ENCODE measurements around the gene PIGQ. TPM values are rescaled to one million over a fixed set of nuclear protein-coding genes. Genes with fewer than 3 reads are reported as not detected.

Gene PIGQ
- total RNA-seq, 4 donors from 2014 or later = 15.9 to 24.0 (median 20.4) TPM

DNA sequence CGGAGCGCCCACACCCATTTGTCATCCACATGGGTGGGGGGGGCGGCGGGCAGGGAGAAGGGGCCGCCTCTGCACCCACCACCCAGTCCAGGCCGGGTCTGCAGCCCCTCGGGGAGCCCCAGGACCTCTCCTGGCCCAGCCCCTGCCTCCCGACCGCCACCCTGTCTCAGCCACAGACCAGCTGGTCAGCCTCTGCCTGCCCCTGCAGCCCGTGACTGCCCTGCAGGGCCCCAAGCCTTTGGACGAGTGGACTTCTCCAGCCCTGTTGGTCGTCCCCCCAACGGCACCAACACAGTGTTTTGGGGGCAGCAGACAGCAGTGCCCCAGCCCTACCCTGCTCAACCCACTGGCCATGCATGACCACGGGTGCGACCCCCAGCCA lies 8.4 kb upstream of the PIGQ start:
- no CpG with 5 or more reads among the region's 15 CpGs for WGBS, 2 donors
- Histone ChIP-seq H3K27ac (no peak overlapping the region), H3K4me3 (no peak overlapping the region), H3K4me1 (peaks cover 11 to 39% (median 13%) of the 10 kb centered on the region in 3 donors), H3K36me3 (no peaks in the 10 kb centered on the region), H3K27me3 (peaks cover 13 to 87% (median 21%) of the 10 kb centered on the region in 4 donors), H3K9me3 (no peaks in the 10 kb centered on the region)
- DNase-seq = no peak
- TF ChIP-seq, protein P1, sequence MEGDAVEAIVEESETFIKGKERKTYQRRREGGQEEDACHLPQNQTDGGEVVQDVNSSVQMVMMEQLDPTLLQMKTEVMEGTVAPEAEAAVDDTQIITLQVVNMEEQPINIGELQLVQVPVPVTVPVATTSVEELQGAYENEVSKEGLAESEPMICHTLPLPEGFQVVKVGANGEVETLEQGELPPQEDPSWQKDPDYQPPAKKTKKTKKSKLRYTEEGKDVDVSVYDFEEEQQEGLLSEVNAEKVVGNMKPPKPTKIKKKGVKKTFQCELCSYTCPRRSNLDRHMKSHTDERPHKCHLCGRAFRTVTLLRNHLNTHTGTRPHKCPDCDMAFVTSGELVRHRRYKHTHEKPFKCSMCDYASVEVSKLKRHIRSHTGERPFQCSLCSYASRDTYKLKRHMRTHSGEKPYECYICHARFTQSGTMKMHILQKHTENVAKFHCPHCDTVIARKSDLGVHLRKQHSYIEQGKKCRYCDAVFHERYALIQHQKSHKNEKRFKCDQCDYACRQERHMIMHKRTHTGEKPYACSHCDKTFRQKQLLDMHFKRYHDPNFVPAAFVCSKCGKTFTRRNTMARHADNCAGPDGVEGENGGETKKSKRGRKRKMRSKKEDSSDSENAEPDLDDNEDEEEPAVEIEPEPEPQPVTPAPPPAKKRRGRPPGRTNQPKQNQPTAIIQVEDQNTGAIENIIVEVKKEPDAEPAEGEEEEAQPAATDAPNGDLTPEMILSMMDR (IDR thresholded peaks at IDR 0.05) = no peak
- no peak for TF ChIP-seq POLR2A (IDR thresholded peaks at IDR 0.05)
- intact Hi-C loops (cut with DNase I) = no loop called here

DNA sequence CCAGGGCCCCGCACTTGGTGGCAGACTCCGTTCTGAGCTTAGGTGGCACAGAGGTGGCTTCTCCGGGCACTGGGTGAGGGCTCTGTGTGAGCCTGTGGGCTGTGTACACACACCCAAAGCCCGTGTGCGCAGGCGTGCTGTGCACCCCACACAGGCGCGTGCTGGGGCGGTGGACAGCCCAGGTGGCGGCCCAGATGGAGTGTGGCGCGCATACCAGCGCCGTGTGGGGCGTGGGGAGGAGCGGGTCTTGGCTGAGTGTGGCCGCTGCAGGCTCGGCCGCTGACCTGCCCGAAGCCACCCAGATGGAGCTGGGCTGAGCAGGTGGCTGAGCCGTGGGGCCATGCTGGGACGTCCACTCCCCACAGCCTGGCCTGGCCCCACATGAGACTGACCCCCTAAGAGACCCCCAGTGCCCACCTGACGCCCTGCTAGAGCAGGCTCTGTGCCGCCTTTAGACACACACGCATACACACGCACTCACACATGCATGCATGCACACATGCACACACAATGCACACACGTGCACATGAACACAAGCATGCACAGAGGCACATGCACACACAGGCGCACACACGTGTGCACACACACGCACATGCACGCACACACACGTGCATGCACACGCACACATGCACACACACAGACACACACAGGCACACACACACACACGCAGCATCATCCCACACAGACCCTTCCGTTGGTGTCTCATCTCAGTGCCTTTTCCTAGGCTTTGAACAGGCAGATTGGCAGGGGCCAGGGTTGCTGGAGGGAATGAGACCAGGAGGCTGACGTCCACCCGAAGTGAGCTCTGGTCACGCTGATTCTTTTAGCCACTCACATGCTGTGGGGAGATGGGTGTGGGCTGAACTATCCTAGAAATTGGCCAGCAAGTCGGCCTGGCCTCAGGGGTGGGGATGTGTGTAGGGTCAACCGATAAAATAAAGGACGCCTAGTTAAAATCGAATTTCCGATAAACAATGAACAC lies 7.5 kb upstream of the PIGQ start:
- no peak for DNase-seq
- Histone ChIP-seq H3K27me3 (peaks cover 13 to 84% (median 21%) of the 10 kb centered on the region in 4 donors), H3K4me3 (no peak overlapping the region), H3K9me3 (no peaks in the 10 kb centered on the region), H3K4me1 (peaks cover 19 to 48% (median 21%) of the 10 kb centered on the region in 3 donors), H3K36me3 (no peaks in the 10 kb centered on the region), H3K27ac (no peak overlapping the region)
- intact Hi-C loops (cut with DNase I) = no loop called here
- no peak for TF ChIP-seq POLR2A (IDR thresholded peaks at IDR 0.05)
- TF ChIP-seq, protein P1 (IDR thresholded peaks at IDR 0.05) = no peak
- WGBS, 2 donors = 66 to 83% methylated on average over 10 to 16 of the region's 43 CpGs

DNA sequence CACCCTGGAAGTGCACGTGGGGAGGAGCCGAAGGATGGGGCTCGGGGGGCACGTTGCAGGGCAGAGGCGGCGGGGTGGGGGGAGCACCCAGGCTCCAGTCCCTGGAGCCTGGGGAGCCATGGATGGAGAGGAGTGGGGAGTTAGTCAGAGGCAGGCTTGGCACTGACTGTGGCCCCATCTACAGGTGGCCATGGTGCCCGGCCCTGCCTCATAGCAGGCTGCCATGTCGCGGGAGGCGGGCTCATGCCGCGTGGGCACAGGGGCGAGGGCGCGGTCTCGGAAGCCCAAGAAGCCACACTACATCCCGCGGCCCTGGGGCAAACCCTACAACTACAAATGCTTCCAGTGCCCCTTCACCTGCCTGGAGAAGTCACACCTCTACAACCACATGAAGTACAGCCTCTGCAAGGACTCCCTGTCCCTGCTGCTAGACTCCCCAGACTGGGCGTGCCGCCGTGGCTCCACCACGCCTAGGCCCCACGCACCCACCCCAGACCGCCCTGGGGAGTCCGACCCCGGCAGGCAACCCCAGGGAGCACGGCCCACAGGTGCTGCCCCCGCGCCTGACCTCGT lies 6.6 kb upstream of the PIGQ start:
- 58 to 87% methylated on average over 6 of the region's 30 CpGs for WGBS, 2 donors
- no peak for DNase-seq
- Histone ChIP-seq H3K27ac (no peak overlapping the region), H3K27me3 (peaks cover 13 to 75% (median 21%) of the 10 kb centered on the region in 4 donors), H3K36me3 (no peaks in the 10 kb centered on the region), H3K4me3 (no peak overlapping the region), H3K9me3 (no peaks in the 10 kb centered on the region), H3K4me1 (peaks cover 26 to 57% (median 26%) of the 10 kb centered on the region in 3 donors)
- intact Hi-C loops (cut with DNase I) = no loop called here
- TF ChIP-seq, protein P1 (IDR thresholded peaks at IDR 0.05) = no peak
- no peak for TF ChIP-seq POLR2A (IDR thresholded peaks at IDR 0.05)

DNA sequence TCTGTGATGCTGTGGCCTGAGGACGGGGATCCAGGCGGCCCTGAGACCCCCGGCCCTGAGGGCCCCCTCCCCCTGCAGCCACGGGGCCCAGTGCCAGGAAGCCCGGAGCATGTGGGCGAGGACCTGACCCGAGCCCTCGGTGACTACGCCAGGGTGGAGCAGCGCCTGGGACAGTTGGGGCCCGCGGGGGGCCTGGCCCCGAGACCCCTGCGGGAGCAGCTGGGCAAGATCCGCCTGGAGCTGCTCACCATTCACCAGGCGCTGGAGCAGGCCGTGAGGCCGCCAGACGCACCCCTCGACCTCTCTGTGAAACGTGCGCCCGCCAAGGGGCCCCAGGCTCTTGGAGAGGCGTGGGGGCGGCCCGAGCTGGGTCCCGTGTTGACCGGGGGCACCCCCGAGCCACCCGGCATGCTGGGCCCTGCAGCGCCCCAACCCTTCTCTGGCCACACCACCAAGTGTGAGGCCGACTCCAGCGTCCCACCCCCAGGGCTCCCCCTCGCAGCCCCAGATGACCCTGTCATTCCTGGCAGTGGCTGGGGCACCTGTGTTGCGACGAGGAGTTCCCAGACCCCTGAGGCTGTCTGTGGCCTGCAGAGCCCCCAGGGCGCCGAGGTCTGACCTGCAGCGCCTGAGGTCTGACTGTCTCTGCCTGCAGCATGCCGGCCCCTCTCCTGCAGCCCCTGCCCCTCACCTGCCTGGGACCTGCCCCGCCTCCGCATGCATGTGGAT lies 4.9 kb upstream of the PIGQ start:
- Histone ChIP-seq H3K4me1 (peaks cover 36 to 60% (median 36%) of the 10 kb centered on the region in 3 donors), H3K27ac (no peak overlapping the region), H3K36me3 (no peaks in the 10 kb centered on the region), H3K9me3 (no peaks in the 10 kb centered on the region), H3K27me3 (peaks cover 10 to 58% (median 12%) of the 10 kb centered on the region in 4 donors), H3K4me3 (no peak overlapping the region)
- intact Hi-C loops (cut with DNase I) = no loop called here
- no peak for TF ChIP-seq POLR2A (IDR thresholded peaks at IDR 0.05)
- TF ChIP-seq, protein P1 (IDR thresholded peaks at IDR 0.05) = no peak
- 63 to 89% methylated on average over 3 to 5 of the region's 42 CpGs for WGBS, 2 donors
- DNase-seq = no peak
